IPS-15b (cell line): Measurements from ENCODE around the gene KCNIP4.
"Not testable (repeated sequence)": the region's sequence is repeated elsewhere in the genome, so short reads cannot be mapped to it uniquely, and the experiment has no call there.

Source experiments
- H3K27me3 ChIP-seq: one replicate; pipeline ENCODE4 v1.6.1; 2013; ENCODE audit warnings: low read length; ENCODE audit not compliant: control insufficient read depth, insufficient read depth
- H3K36me3 ChIP-seq: one replicate; pipeline ENCODE4 v1.6.1; 2013; ENCODE audit warnings: low read length; ENCODE audit not compliant: control insufficient read depth, insufficient read depth
- H3K4me1 ChIP-seq: one replicate; pipeline ENCODE4 v1.6.1; 2013; ENCODE audit warnings: mild to moderate bottlenecking, low read length; ENCODE audit not compliant: control insufficient read depth, insufficient read depth
- H3K4me3 ChIP-seq: one replicate; pipeline ENCODE4 v1.5.1; 2013; ENCODE audit warnings: low read depth, low read length
- H3K9ac ChIP-seq: one replicate; pipeline ENCODE4 v1.6.1; 2013; ENCODE audit warnings: low read depth, mild to moderate bottlenecking, low read length
- H3K9me3 ChIP-seq: one replicate; pipeline ENCODE4 v1.6.1; 2013; ENCODE audit warnings: mild to moderate bottlenecking, low read length; ENCODE audit not compliant: control insufficient read depth, insufficient read depth

The KCNIP4 gene

GRCh38 chr4:21374641-21375368 is 573.8 kb downstream of the KCNIP4 start:
- no peak overlapping the region for H3K4me3 ChIP-seq

DNA sequence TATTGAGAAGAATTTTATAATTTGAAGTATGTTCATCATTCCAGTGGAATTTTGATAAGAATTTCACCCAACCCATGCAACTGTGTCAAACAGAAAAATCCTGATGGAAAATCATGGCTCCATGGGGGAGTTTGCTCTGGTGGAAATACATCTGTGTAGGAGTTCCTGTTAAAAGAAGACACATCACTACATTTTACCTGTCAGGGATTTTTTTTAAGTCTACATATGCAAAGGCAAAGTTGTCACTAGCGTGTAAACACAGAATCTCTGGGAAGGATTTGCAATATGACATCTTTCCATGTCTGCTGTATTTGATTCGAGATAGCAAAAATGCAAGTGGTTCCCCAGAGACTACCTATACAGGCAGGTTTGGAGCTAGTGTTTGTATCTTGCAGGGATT is 581.0 kb downstream of the KCNIP4 start:
- Histone ChIP-seq H3K4me3 (no peak overlapping the region), H3K9me3 (no peaks in the 10 kb centered on the region), H3K9ac (no peak overlapping the region), H3K36me3 (no peaks in the 10 kb centered on the region), H3K27me3 (no peaks in the 10 kb centered on the region), H3K4me1 (peaks cover 5% of the 10 kb centered on the region)

More at GRCh38 chr4:21374641-21375368, 573.8 kb downstream of the KCNIP4 start:
- H3K9me3 ChIP-seq, result no peaks in the 10 kb centered on the region
- no peaks in the 10 kb centered on the region for H3K4me1 ChIP-seq
- H3K9ac ChIP-seq, result no peak overlapping the region
- no peaks in the 10 kb centered on the region for H3K36me3 ChIP-seq
- H3K27me3 ChIP-seq, result no peaks in the 10 kb centered on the region

GRCh38 chr4:21366840-21367239 is 581.7 kb downstream of the KCNIP4 start:
- H3K27me3 ChIP-seq, result no peaks in the 10 kb centered on the region
- no peaks in the 10 kb centered on the region for H3K36me3 ChIP-seq
- H3K9me3 ChIP-seq, result no peaks in the 10 kb centered on the region
- H3K9ac ChIP-seq, result no peak overlapping the region
- no peak overlapping the region for H3K4me3 ChIP-seq
- peaks cover 5% of the 10 kb centered on the region for H3K4me1 ChIP-seq

DNA sequence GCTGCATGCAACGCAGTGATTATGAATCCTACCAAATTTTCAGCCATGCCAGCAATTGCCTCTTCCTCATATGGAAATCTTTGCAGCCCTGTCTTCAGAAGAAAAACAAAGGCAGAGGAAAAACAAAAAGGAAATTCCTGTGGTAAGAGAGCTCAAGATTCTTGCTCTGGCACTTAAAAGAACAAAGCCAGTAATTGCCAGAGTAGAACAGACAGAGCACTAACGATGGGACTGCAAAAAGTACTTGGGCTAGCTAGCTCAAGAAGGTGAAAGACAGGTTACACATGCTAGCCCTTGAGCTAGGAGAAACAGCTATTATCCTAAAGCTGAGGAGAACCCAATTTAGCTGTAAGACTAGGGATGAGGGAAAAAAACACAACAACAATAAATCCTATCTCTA is 582.3 kb downstream of the KCNIP4 start:
- Histone ChIP-seq H3K9me3 (no peaks in the 10 kb centered on the region), H3K9ac (no peak overlapping the region), H3K27me3 (no peaks in the 10 kb centered on the region), H3K36me3 (no peaks in the 10 kb centered on the region), H3K4me3 (no peak overlapping the region), H3K4me1 (peaks cover 5% of the 10 kb centered on the region)

DNA sequence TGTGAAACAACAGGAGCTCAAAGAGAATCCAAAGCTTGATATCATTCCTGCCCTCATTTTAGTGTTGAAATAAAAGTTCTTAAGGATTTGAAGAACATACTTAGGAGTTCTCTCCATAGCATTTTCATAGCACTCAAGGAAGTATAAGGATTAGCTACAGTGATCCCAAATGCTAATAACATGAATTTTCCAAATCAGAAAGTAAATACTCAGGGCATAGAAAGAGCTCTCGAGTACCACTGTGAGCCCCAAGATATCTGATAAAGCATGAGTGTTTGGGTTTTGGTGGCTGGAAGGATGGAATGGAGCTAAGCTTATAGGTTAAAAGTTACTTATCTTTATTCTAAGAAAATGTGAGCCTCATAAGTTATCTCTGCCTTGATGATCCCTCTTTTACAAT is 584.9 kb downstream of the KCNIP4 start:
- Histone ChIP-seq H3K36me3 (no peaks in the 10 kb centered on the region), H3K9ac (no peak overlapping the region), H3K4me1 (peaks cover 10% of the 10 kb centered on the region), H3K27me3 (no peaks in the 10 kb centered on the region), H3K4me3 (no peak overlapping the region), H3K9me3 (no peaks in the 10 kb centered on the region)

DNA sequence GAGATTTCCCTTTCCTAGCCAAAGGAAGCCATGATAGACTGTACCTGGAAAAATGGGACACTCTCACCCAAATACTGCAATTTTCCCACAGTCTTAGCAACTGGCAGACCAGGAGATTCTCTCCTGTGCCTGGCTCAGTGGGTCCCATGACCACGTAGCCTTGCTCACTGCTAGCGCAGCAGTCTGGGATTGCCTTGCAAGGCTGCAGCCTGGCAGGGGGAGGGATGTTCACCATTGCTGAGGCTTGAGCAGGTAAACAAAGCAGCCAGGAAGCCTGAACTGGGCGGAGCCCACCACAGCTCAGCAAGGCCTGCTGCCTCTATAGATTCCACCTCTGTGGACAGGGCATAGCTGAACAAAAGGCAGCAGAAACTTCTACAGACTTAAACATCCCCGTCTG is 596.2 kb downstream of the KCNIP4 start:
- H3K27me3 ChIP-seq, H3K9ac ChIP-seq, H3K4me3 ChIP-seq, H3K9me3 ChIP-seq, H3K36me3 ChIP-seq, H3K4me1 ChIP-seq: not testable (repeated sequence)

DNA sequence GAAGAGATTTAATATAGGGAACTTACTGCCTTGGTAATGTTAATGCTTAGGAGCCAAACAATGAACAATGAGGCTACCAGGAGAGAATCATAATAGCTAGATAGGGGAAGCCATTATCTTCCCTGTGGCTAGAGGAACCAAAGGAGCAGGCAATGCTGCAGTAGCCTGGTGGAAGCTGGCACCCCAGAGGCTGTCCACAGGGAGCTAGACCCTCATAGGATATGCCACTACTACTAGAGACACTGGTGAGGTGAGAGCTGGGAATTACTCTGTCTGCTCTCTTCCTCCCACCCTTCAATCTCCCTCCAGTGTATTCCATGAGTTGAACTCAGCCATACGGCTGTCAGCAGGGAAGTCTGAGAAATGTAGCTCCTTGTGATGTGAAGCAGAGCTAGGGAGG is 601.4 kb downstream of the KCNIP4 start:
- H3K9ac ChIP-seq, result no peak overlapping the region
- H3K4me3 ChIP-seq, result no peak overlapping the region
- H3K27me3 ChIP-seq, result no peaks in the 10 kb centered on the region
- H3K36me3 ChIP-seq, result no peaks in the 10 kb centered on the region
- no peaks in the 10 kb centered on the region for H3K9me3 ChIP-seq
- H3K4me1 ChIP-seq, result no peaks in the 10 kb centered on the region

DNA sequence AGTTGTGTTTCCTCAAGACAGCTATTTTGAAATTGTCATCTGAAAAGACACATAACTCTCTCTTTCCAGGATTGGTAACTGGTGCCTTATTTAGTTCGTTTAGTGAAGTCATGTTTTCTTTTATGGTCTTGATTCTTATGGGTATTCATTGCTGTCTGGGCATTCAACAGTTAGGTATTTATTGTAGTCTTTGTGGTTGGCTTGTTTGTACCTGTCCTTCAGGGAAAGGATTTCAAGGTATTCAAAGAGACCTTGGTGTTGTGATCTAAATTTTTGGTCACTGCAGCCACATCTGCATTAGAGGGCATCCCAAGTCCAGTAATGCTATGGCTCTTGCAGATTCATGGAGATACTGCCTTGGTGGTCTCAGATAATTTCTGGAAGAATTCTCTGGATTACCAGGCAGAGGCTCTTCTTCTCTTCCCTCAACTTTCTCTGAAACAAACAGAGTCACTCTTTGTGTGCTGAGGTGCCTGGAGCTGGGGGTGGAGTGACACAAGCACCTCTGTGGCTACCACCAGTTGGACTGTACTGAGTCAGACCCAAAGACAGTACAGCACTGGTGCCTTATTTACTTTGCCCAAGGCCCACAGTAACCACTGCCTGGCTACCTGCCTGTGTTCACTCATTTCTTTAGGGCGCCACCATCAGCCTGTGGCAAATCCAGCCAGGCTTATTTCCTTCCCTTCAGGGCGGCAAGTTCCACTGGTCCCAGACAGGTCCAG is 620.4 kb downstream of the KCNIP4 start:
- Histone ChIP-seq H3K9me3 (no peaks in the 10 kb centered on the region), H3K27me3 (no peaks in the 10 kb centered on the region), H3K4me3 (no peak overlapping the region), H3K4me1 (no peaks in the 10 kb centered on the region), H3K9ac (no peak overlapping the region), H3K36me3 (no peaks in the 10 kb centered on the region)

GRCh38 chr4:21320034-21320433 is 628.5 kb downstream of the KCNIP4 start:
- Histone ChIP-seq H3K27me3 (no peaks in the 10 kb centered on the region), H3K4me1 (no peaks in the 10 kb centered on the region), H3K9ac (no peak overlapping the region), H3K4me3 (no peak overlapping the region), H3K36me3 (no peaks in the 10 kb centered on the region), H3K9me3 (no peaks in the 10 kb centered on the region)

DNA sequence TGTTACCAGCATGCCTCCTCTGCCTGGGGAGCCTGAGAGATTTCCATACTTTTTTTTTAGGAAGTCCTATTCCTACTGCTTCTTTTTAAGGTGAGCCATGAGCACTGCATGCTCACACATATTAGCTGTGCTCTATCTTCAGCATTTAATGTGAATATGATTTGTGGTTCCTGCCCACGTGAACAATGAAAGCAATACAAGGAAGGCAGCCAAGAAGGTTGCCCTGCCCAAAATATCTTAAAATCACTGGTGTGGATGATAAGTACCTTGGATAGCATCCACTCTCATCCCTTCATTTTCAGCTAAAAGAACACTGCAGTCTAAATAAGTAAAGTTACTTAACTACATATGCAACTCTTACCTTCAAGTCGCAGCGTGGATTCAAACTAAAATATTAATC is 640.9 kb downstream of the KCNIP4 start:
- H3K36me3 ChIP-seq, result no peaks in the 10 kb centered on the region
- no peaks in the 10 kb centered on the region for H3K9me3 ChIP-seq
- H3K4me1 ChIP-seq, result no peaks in the 10 kb centered on the region
- peaks cover 18% of the 10 kb centered on the region for H3K27me3 ChIP-seq
- no peak overlapping the region for H3K9ac ChIP-seq
- H3K4me3 ChIP-seq, result no peak overlapping the region

- H3K9ac ChIP-seq, result no peak overlapping the region
- no peaks in the 10 kb centered on the region for H3K9me3 ChIP-seq
- peaks cover 18% of the 10 kb centered on the region for H3K27me3 ChIP-seq
- no peaks in the 10 kb centered on the region for H3K4me1 ChIP-seq
- no peaks in the 10 kb centered on the region for H3K36me3 ChIP-seq
- H3K4me3 ChIP-seq, result peak overlapping the region; percentile 61
Measured at GRCh38 chr4:21304540-21304887, 644.1 kb downstream of the KCNIP4 start.

DNA sequence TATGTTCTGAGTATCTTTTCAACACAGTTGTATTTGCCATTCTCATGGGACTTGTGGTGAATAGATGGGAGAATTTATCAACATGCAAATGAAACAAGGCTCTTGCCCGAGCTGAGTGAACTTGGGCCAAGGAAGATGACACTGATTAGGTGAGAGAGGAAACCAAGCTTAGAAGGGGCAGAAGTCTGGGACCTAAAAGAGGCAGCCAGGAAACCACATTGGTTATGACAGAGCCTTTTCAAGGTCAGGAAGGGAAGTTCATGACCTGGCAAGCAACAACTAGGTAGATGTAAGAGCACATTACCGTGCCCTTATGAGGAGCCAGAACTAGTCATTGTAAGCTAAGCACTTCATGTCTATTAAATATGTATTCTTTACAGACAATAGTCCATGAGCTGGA is 658.0 kb downstream of the KCNIP4 start:
- Histone ChIP-seq H3K27me3 (no peaks in the 10 kb centered on the region), H3K4me3 (no peak overlapping the region), H3K36me3 (no peaks in the 10 kb centered on the region), H3K9ac (no peak overlapping the region), H3K9me3 (no peaks in the 10 kb centered on the region), H3K4me1 (no peaks in the 10 kb centered on the region)
